Trophoblast cell (in vitro differentiated cells and primary cell): ENCODE measurements around the gene SEMA4A.
A peak's percentile ranks its signal among the peaks of the same experiment; 100 is the strongest.

ENCODE experiments used
- DNase-seq, 2 donors: peaks; one replicate each; pipeline ENCODE4 v3.0.0-alpha.2; 2016
- H2AFZ ChIP-seq: 2 replicates; pipeline ENCODE4 v1.6.1; 2013; ENCODE audit warnings: low read length, moderate library complexity, mild to moderate bottlenecking; ENCODE audit not compliant: insufficient read depth, poor library complexity
- H2AK5ac ChIP-seq: 2 replicates; pipeline ENCODE4 v1.6.1; 2013; ENCODE audit warnings: mild to moderate bottlenecking, low read length
- H2BK120ac ChIP-seq: 2 replicates; pipeline ENCODE4 v1.6.1; 2013; ENCODE audit warnings: low read length, mild to moderate bottlenecking, moderate library complexity; ENCODE audit not compliant: insufficient read depth, poor library complexity
- H2BK12ac ChIP-seq: 2 replicates; pipeline ENCODE4 v1.6.1; 2013; ENCODE audit warnings: mild to moderate bottlenecking, low read length, moderate library complexity
- H2BK5ac ChIP-seq: 2 replicates; pipeline ENCODE4 v1.6.1; 2013; ENCODE audit warnings: low read length, low read depth, moderate library complexity, mild to moderate bottlenecking; ENCODE audit not compliant: poor library complexity
- H3K14ac ChIP-seq: 2 replicates; pipeline ENCODE4 v1.6.1; 2013; ENCODE audit warnings: mild to moderate bottlenecking, low read length
- H3K18ac ChIP-seq: 2 replicates; pipeline ENCODE4 v1.6.1; 2013; ENCODE audit warnings: mild to moderate bottlenecking, low read length
- H3K23ac ChIP-seq: 2 replicates; pipeline ENCODE4 v1.6.1; 2013; ENCODE audit warnings: low read length
- H3K27ac ChIP-seq: 2 replicates; pipeline ENCODE4 v1.5.1; 2013; ENCODE audit warnings: low read depth, mild to moderate bottlenecking, inconsistent platforms, low read length, moderate library complexity
- H3K27me3 ChIP-seq: 2 replicates; pipeline ENCODE4 v1.6.1; 2013; ENCODE audit warnings: inconsistent platforms, mild to moderate bottlenecking, low read length, moderate library complexity; ENCODE audit not compliant: insufficient read depth
- H3K36me3 ChIP-seq, 2 experiments: 1 replicate in 1 of 2; 2 replicates in 1 of 2; pipeline ENCODE4 v1.6.1; 2013; ENCODE audit warnings: low read length in 2 of 2, mild to moderate bottlenecking in 2 of 2, moderate library complexity in 1 of 2; ENCODE audit not compliant: insufficient read depth in 2 of 2, control insufficient read depth in 1 of 2
- H3K4ac ChIP-seq: 2 replicates; pipeline ENCODE4 v1.6.1; 2013; ENCODE audit warnings: low read depth, mild to moderate bottlenecking, low read length, moderate library complexity
- H3K4me1 ChIP-seq, 2 experiments: 1 replicate in 1 of 2; 2 replicates in 1 of 2; pipeline ENCODE4 v1.6.1; 2013; ENCODE audit warnings: low read length in 2 of 2, mild to moderate bottlenecking in 2 of 2, moderate library complexity in 1 of 2; ENCODE audit not compliant: insufficient read depth in 2 of 2, control insufficient read depth in 1 of 2
- H3K4me2 ChIP-seq: 2 replicates; pipeline ENCODE4 v1.6.1; 2013; ENCODE audit warnings: inconsistent platforms, mild to moderate bottlenecking, low read length, moderate library complexity
- H3K4me3 ChIP-seq: 2 replicates; pipeline ENCODE4 v1.5.1; 2013; ENCODE audit warnings: mild to moderate bottlenecking, low read depth, low read length, inconsistent platforms
- H3K79me1 ChIP-seq: one replicate; pipeline ENCODE4 v1.6.1; 2013; ENCODE audit warnings: low read length
- H3K79me2 ChIP-seq: 2 replicates; pipeline ENCODE4 v1.6.1; 2013; ENCODE audit warnings: low read length, mild to moderate bottlenecking; ENCODE audit not compliant: control insufficient read depth, insufficient read depth, poor library complexity
- H3K9ac ChIP-seq: 2 replicates; pipeline ENCODE4 v1.6.1; 2013; ENCODE audit warnings: mild to moderate bottlenecking, low read length
- H3K9me3 ChIP-seq: 2 replicates; pipeline ENCODE4 v1.6.1; 2013; ENCODE audit warnings: low read depth, mild to moderate bottlenecking, control low read depth, inconsistent platforms, low read length; ENCODE audit not compliant: insufficient read depth
- H4K12ac ChIP-seq: 2 replicates; pipeline ENCODE4 v1.6.1; 2013; ENCODE audit warnings: low read depth, mild to moderate bottlenecking, low read length, moderate library complexity
- H4K8ac ChIP-seq: 2 replicates; pipeline ENCODE4 v1.6.1; 2013; ENCODE audit warnings: low read depth, mild to moderate bottlenecking, low read length, moderate library complexity
- H4K91ac ChIP-seq: one replicate; pipeline ENCODE4 v1.6.1; 2013; ENCODE audit warnings: low read depth, mild to moderate bottlenecking, low read length, moderate library complexity
- WGBS: extraction: QIAGEN DNeasy Blood & Tissue Kit; methylation state at CpG from one replicate; pipeline ENCODE4 v1.1.7; 2013; ENCODE audit warnings: missing lambda C conversion rate; ENCODE audit not compliant: insufficient read length, insufficient coverage; ENCODE audit errors: extremely low coverage; 5-methylcytosine and 5-hydroxymethylcytosine counted together

Gene SEMA4A

DNA sequence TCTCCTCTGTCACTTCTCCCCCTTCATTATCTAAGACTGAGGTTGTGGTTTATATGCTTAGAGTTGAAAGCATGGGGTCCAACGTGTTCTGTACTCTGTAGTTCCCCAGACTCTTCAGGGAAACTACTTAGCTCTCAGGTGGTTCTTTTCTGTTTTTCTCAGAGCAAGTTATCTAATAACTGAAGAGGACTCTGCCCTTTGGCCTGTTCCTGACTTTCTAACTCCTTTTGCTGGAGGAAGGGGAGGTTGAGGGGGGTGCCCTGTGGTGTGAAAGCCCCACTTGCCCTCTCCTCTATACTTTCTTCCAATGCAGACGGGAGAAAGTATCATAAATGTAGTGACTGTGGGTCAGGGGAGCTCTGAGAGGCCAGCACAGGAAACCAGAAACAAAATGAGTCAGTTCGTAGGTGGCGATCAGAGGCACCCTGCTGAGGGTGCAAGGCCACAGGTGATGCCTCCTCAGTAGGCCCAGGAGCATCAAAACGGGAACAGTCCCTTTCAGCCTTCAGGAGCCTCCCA lies 45.5 kb downstream of the SEMA4A start:
- no CpG with 5 or more reads among the region's 5 CpGs for WGBS
- Histone ChIP-seq H4K91ac (no peak overlapping the region), H3K4ac (no peak overlapping the region)

DNA sequence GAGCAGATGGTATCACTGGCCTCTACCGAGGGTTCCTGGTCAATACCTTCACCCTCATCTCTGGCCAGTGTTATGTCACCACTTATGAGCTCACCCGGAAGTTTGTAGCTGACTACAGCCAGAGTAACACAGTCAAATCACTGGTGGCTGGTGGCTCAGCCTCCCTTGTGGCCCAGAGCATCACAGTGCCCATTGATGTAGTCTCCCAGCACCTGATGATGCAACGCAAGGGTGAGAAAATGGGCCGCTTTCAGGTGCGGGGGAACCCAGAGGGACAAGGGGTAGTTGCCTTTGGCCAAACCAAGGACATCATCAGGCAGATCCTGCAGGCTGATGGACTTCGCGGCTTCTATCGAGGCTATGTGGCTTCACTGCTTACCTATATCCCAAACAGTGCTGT lies 46.7 kb downstream of the SEMA4A start:
- no peak overlapping the region for H3K27ac ChIP-seq
- H3K9me3 ChIP-seq, result no peaks in the 10 kb centered on the region
- H3K23ac ChIP-seq, result no peak overlapping the region
- H3K79me2 ChIP-seq, result no peaks in the 10 kb centered on the region
- no peak overlapping the region for H3K4ac ChIP-seq
- no peak overlapping the region for H3K18ac ChIP-seq
- H3K4me1 ChIP-seq, result no peaks in the 10 kb centered on the region
- no peak overlapping the region for H3K14ac ChIP-seq
- no peak for DNase-seq
- no peak overlapping the region for H3K9ac ChIP-seq
- peaks cover 17 to 22% of the 10 kb centered on the region in 2 experiments for H3K36me3 ChIP-seq
- H4K91ac ChIP-seq, result no peak overlapping the region
- no peak overlapping the region for H2AK5ac ChIP-seq
- H2AFZ ChIP-seq, result no peak overlapping the region
- H3K79me1 ChIP-seq, result no peaks in the 10 kb centered on the region
- no peak overlapping the region for H2BK5ac ChIP-seq
- no CpG with 5 or more reads among the region's 8 CpGs for WGBS
- no peak overlapping the region for H4K8ac ChIP-seq
- no peak overlapping the region for H2BK12ac ChIP-seq
- no peaks in the 10 kb centered on the region for H3K27me3 ChIP-seq
- no peak overlapping the region for H3K4me2 ChIP-seq
- H2BK120ac ChIP-seq, result no peak overlapping the region
- no peak overlapping the region for H3K4me3 ChIP-seq
- no peak overlapping the region for H4K12ac ChIP-seq

More for the DNA sequence above, 45.5 kb downstream of the SEMA4A start:
- Histone ChIP-seq H3K9me3 (no peaks in the 10 kb centered on the region), H3K79me1 (peaks cover 3% of the 10 kb centered on the region), H3K18ac (no peak overlapping the region), H4K12ac (no peak overlapping the region), H3K4me3 (no peak overlapping the region), H2BK5ac (no peak overlapping the region), H3K14ac (no peak overlapping the region), H3K36me3 (peaks cover 17% of the 10 kb centered on the region in 2 experiments), H3K9ac (no peak overlapping the region), H2AFZ (no peak overlapping the region), H2AK5ac (no peak overlapping the region), H3K79me2 (peaks cover 7% of the 10 kb centered on the region), H3K23ac (no peak overlapping the region), H3K27me3 (no peaks in the 10 kb centered on the region), H2BK120ac (no peak overlapping the region), H4K8ac (no peak overlapping the region), H3K4me2 (no peak overlapping the region), H2BK12ac (no peak overlapping the region), H3K27ac (no peak overlapping the region), H3K4me1 (peaks cover 4 to 7% of the 10 kb centered on the region in 2 experiments)
- no peak for DNase-seq

DNA sequence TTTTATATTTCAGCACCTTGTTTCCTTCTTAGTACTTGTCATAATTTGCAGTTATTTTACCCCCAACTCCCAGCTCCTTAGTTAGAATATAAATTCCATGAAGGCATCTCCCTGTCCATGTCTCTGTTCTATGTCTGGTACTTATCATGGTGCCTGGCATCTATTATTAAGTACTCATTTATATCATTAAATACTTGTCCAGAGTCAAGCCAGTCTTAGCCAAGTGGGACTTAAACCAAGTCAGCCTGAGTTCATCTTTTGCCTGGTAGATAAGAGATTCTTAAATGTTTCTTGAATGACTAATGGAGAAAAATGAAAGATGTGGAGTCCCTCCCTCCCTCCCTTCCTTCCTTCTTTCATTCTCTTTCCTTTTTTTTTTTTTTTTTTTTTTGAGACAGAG lies 49.9 kb downstream of the SEMA4A start:
- no peak overlapping the region for H2BK12ac ChIP-seq

DNA sequence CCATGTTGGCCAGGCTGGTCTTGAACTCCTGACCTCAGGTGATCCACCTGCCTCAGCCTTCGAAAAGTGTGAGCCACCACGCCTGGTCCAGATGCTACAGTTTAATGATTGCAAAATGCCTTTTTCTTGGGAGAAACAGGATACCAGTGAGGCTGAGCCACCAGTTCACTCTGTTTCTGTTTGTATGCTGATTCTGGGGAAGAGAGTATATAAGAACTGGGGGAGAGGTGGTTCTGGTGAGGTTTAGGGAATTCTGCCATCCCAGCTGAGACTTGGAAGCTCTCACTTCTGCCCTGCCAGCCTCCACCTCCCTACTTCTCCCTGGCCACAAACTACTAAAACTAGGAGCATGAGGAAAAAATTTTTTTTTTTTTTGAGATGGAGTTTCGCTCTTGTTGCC lies 51.3 kb downstream of the SEMA4A start:
- Histone ChIP-seq H3K4me1 (no peaks in the 10 kb centered on the region), H2BK12ac (no peak overlapping the region), H4K12ac (no peak overlapping the region), H3K79me2 (no peaks in the 10 kb centered on the region), H3K9ac (no peak overlapping the region), H2AFZ (no peak overlapping the region), H3K4ac (no peak overlapping the region), H3K14ac (no peak overlapping the region), H2BK120ac (no peak overlapping the region), H2BK5ac (no peak overlapping the region), H3K9me3 (no peaks in the 10 kb centered on the region), H3K18ac (no peak overlapping the region), H3K27ac (no peak overlapping the region), H4K8ac (no peak overlapping the region), H3K4me2 (no peak overlapping the region), H3K36me3 (peaks cover 15 to 25% of the 10 kb centered on the region in 2 experiments), H4K91ac (no peak overlapping the region), H3K79me1 (no peaks in the 10 kb centered on the region), H2AK5ac (no peak overlapping the region), H3K4me3 (no peak overlapping the region), H3K27me3 (no peaks in the 10 kb centered on the region), H3K23ac (no peak overlapping the region)
- no CpG with 5 or more reads among the region's 3 CpGs for WGBS
- no peak for DNase-seq

More for the DNA sequence above, 49.9 kb downstream of the SEMA4A start:
- no peaks in the 10 kb centered on the region for H3K27me3 ChIP-seq
- no peak overlapping the region for H3K4ac ChIP-seq
- no peak overlapping the region for H3K14ac ChIP-seq
- H2BK5ac ChIP-seq, result no peak overlapping the region
- no peak overlapping the region for H2BK120ac ChIP-seq
- no peak overlapping the region for H2AK5ac ChIP-seq
- peak in 1 of 2 donors; percentile 61 for DNase-seq
- H3K9ac ChIP-seq, result no peak overlapping the region
- H3K4me3 ChIP-seq, result no peak overlapping the region
- no peak overlapping the region for H4K91ac ChIP-seq
- H3K4me2 ChIP-seq, result no peak overlapping the region
- no peak overlapping the region for H3K23ac ChIP-seq
- H3K79me2 ChIP-seq, result no peaks in the 10 kb centered on the region
- H3K4me1 ChIP-seq, result no peaks in the 10 kb centered on the region
- no peaks in the 10 kb centered on the region for H3K79me1 ChIP-seq
- H3K18ac ChIP-seq, result no peak overlapping the region
- H3K27ac ChIP-seq, result no peak overlapping the region
- H3K9me3 ChIP-seq, result no peaks in the 10 kb centered on the region
- H3K36me3 ChIP-seq, result peaks cover 19 to 31% of the 10 kb centered on the region in 2 experiments
- no peak overlapping the region for H4K12ac ChIP-seq
- no peak overlapping the region for H4K8ac ChIP-seq
- no peak overlapping the region for H2AFZ ChIP-seq
